HG03139 (cell line): Measurements from ENCODE around the gene DNAJC16.
"Not testable (repeated sequence)": the region's sequence is repeated elsewhere in the genome, so short reads cannot be mapped to it uniquely, and the experiment has no call there.

Experiments used
- ATAC-seq: cut with Tn5 transposase; IDR thresholded peaks from one replicate; pipeline ENCODE4 v1.9.1; 2021; ENCODE audit not compliant: unreplicated experiment

The DNAJC16 gene

GRCh38 chr1:15578921-15579682 lies 52.5 kb downstream of the DNAJC16 start:
- no peak for ATAC-seq

DNA sequence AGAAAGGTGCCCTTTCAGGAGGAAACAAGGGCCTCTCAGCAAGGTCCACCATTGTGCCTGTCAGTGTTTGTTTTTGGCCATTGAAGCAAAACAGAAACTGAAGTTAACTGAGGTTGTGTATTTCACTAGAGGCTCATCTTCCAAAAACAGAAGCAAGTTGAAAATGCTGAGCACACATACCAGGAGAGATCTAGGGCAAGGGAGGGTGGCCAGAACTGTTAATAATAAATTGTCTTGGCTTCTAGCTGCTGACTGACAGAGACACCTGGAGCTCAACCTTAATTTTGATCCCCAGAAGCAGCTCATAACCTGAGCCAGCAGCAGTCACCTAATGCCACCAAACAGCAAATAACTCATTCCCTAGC lies 53.0 kb downstream of the DNAJC16 start:
- no peak for ATAC-seq

DNA sequence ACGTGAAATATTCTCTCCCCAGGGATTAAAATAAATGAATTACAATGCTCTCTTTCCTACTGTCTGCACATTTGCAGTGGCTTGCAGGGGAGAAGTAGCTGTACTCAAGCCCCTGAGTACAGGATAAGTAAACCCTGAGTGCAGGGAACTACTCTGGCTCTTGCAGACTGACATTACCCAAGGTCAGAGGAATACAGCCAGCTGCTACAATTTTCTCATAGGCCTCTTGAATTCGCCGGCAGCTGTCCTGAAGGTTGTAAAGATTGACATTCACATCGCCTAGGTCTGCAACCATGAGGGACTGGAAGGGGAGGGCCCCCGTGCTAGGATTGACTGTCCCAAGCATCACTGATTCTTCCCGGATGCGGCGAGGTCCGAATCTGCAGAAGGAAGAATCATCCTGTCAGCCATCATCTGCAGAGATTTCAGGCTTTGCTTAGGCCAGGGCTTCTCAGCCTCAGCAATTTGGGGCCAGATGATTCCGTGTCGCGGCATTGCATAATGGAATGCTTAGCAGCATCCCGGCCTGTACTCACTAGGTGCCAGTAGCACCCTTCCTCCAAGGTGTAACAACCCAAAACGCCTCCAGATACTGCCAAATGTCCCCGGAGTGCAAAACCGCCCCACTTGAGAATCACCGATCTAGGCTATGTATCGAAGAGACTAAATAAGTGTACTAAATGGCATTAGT lies 56.5 kb downstream of the DNAJC16 start:
- no peak for ATAC-seq

DNA sequence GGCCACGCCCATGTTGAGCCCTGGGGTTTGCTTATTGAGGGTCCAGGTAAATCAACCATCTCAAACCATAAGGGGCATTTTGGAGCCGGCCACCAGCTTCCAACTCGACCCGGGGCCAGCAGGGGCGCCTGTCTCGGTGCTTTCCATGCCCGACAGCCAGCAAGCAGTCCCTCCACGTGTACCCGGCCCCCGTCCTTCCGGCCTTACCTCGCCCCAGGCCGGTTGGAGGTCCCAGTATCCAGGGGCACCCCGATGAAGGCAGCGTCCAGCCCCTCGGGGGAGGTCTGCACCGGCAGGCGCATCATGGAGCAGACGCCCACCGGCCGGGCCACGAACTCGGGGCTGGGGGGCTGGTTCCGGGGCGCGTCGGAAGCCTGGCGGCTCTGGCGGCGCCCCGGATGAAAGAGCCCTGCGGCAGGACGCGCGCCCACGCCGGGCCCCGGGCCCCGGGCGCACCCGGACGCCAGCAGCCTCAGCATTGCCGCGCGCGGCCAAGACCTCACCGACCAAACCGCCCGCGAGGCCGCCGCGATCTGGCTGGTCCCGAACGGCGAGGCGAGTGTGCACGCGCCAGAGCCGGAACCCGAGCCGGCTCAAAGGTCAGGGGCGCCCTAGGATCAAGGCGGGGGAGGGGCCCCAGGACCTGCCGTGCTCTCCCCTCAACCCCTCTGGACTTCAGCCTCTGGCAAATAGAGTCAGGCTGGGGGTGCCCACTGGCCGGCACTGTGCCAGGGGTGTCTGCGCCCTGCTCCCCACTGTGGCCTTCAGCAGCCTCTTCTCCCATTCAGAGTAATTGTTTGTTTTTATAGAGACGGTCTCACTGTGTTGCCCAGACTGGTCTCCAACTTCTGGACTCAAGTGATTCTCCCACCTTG lies 58.1 kb downstream of the DNAJC16 start, which contains the start of gene AGMAT:
Gene AGMAT (minus strand): TSS at position 563 of the 875 bp plus-strand sequence. CDS start 84 bp downstream, at position 479.
- ATAC-seq = no peak

DNA sequence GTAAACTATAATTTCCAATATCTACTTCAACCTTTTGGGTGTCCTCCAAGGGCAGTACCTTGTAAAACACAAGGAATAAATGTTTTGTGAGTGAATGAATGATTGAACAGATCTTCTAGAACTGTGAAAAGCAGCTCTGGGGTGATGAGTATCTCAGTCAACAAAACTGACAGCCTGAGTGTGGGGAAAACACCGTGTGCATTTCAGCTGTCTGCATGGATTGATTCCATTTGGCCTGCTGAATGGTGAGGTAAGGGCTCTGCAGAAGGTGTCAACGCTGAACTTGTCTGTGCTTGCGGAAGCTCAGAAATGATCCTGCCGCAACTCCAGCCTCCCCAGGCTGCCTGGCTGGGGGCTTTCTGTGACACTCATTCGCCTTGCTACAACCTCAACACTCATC lies 65.6 kb downstream of the DNAJC16 start:
- no peak for ATAC-seq

DNA sequence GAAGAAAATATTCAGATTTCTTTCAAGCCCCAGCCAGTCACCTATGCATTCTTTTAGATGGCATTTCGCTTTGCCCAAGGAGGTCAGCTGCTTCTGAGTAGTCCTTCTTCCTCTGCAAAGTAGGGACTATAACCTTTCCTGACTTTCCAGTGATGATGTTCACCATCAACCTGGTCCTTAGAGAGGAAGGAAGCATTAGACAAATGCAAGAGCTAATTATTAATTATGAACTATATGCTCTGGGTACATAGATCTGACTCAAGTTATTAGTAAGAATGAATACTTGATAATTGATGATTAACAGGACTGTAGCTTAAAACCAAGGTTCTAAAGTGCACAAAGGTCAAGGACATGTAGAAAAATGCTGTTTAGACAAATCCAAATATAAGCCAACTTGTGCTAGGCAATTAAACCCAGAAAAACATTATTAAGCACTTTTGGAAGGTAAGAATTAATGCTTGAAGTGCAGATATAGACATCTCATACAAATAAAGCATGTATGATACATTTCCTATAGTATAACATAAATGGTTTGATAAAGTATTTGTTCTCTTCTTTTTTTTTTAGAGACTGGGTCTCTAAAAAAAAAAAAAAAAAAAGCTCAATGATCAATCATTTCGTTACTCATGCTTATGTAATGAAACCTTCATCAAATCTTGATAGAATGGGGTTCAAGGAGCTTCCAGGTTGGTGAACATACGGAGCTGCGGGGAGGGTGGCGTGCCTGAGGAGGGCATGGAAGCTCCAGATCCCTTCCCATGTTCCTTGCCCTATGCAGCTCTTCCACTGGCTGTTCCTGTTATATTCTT lies 69.4 kb downstream of the DNAJC16 start:
- no peak for ATAC-seq

GRCh38 chr1:15598436-15598835 lies 71.8 kb downstream of the DNAJC16 start:
- ATAC-seq = no peak

GRCh38 chr1:15603050-15603965 lies 76.7 kb downstream of the DNAJC16 start:
- ATAC-seq = peak; percentile 87

GRCh38 chr1:15603966-15604282 lies 77.3 kb downstream of the DNAJC16 start:
- not testable (repeated sequence) for ATAC-seq

GRCh38 chr1:15604400-15604799 lies 77.8 kb downstream of the DNAJC16 start:
- not testable (repeated sequence) for ATAC-seq

DNA sequence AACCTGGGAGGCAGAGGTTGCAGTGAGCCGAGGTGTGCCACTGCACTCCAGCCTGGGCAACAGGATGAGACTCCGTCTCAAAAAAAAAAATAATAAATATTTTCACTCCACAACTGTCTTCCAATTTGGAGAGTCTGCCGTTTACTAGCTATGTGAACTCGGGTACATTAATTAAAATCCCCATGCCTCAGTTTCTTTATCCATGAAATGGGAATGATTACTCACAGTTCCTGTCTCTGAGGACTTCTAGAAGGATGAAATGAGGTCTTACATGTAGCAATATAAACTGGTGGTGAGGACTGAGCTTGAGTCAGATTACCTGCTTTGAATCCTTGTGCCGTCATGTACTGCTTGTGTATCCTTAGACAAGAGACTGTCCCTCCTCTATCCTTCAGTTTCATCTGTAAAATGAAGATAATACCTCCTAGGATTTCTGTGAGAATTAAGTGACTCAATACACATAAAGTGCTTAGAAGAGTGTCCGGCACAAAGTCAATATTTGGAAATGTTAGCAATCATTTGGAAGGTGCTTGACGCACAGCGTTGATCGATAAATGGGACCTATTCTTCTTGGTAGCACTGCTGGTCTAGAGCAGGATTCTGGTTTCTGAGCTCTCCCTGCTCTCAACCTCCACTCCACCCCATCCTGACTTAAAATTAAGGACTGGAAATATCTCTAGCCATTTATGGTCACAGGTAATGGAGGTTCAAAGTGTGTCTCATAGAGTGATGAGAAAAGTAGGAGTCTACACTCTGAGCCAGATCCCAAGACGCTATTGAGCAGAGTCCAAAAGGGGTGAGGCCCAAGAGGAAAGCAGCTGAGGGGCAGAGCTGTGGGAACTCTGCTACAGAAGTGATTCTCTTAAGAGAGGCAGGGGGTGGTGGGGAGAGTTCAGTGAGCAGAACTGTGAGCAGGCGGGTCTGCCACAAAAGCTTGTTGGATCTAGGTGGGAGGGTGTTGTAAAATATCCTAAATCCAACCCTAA lies 79.0 kb downstream of the DNAJC16 start:
- ATAC-seq = no peak

- no peak for ATAC-seq
These were observed 83.0 kb downstream of the DNAJC16 start for GRCh38 chr1:15609631-15610030.

DNA sequence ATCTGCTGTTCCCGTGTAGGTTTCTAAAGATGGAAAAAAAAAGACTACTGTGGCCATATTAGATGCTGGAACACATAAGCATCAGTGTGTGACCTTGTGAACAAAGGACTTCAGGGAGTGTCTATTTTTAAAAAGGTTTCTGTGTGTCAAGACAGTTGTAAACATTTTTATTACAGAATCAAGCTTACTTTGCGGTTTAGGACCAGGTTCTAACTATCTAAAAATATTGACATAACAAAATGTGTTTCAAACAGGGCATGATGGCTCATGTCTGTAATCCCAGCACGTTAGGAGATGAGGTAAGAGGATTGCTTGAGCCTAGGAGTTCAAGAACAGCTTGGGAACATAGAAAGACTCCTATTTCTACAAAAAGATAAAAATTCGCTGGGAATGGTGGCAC lies 83.5 kb downstream of the DNAJC16 start:
- ATAC-seq = no peak

- no peak for ATAC-seq
These were observed 89.9 kb downstream of the DNAJC16 start for GRCh38 chr1:15616373-15617172.

DNA sequence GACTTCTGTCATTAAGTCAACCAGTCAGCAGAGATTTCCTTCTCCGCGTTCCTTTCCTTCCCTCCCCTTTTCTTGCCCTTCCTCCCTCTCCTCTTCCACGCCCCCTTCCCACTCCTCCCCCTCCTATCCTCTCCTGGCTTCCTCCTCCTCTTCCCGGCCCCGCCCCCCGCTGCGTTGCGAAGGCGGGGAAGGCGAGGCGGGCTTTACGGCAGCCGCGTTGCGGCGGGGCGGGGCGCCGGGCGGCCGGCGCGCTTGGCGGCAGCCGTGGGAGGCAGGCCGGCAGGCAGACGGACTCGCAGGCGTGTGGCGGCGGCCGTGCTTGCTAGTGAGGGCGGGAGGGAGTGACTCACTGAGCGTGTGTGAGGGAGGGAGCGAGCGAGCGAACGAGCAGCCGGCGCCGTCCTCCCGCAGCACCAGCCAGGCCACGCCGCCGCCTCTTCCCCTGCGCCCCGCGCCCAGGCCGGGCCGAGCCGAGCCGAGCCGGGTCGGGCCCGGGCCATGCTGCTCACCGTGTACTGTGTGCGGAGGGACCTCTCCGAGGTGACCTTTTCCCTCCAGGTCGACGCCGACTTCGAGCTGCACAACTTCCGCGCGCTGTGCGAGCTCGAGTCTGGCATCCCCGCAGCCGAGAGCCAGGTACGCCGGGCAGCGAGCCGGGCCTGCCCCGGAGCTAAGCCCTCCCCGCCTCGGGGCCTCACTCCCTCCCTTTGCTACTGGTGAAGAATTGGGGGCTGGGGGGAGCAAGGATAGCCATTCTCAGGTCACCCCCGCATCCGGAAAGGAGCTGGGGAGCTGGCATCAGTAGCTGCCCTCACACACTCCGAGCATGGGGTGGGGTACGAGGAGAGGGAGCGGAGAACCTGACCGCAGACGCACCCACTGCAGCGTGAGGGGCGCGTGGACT lies 90.8 kb downstream of the DNAJC16 start, which contains the start of gene DDI2:
Gene DDI2 (plus strand): TSS at position 286 of the 904 bp plus-strand sequence. CDS start 213 bp downstream, at position 499.
- ATAC-seq = no peak

DNA sequence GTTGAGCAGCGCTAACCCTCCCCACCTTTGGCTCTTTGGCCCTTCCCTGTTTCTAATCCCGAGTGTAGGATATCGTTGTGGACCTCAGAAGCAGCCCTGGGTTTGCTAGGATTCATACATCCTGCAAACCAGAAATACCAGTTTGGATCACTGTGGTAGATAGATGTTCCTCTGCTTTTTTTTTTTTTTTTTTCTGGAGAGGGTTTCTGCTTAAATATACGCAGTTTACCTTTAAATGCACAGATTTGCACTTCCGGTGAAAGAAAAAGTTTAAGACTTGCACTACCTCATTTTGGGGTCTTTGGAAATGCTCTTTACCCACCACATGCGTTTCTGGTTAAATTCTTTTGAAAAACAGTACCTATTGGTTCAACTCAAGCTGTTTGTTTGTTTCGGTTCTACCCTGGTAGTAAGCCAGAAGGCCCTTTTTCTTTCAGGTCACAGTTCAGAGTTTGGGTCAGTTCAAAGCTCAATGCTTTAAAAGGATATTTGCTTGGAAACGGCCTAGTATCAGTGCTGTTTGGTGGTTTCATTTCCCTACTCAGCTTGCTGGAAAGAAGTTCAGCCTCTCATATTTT lies 91.5 kb downstream of the DNAJC16 start:
- ATAC-seq = no peak
